Measurements from ENCODE around the gene COPZ1. TPM values are rescaled to one million over a fixed set of nuclear protein-coding genes. Genes with fewer than 3 reads are reported as not detected.

The COPZ1 gene
- total and polyA plus RNA-seq, 2 donors (not counting 3 experiments of a cell fraction or from before 2014, with no cell fraction given): 143 to 174 TPM

GRCh38 chr12:54329759-54330158, 4.8 kb downstream of the COPZ1 start:
- H3K27ac ChIP-seq (ENCODE audit: insufficient read depth, low read depth, low read length): no peak overlapping the region
- intact Hi-C loops (cut with micrococcal nuclease) (no loop called here), dilution Hi-C loops (cut with MboI; ENCODE audit: extremely low pct_ligation_motif_present, low sequenced_read_pairs) (no loop called here)
- H3K4me3 ChIP-seq (replicated peaks in 1 of 3; ENCODE audit: insufficient read depth in 1 of 3, low read depth in 1 of 3, low read length in 3 of 3): no peak overlapping the region
- H3K9me1 ChIP-seq (replicated peaks; ENCODE audit: control insufficient read depth, extremely low read depth, insufficient read depth, low read length): no peaks in the 10 kb centered on the region
- peak overlapping the region; percentile 32 for H3K4me2 ChIP-seq (ENCODE audit: insufficient read depth, low read length)
- H2AFZ ChIP-seq (ENCODE audit: low read depth, low read length): no peak overlapping the region
- H4K20me1 ChIP-seq (replicated peaks; ENCODE audit: control insufficient read depth, extremely low read depth, insufficient read depth, low read length): no peaks in the 10 kb centered on the region
- no peak overlapping the region for H3K9ac ChIP-seq (replicated peaks; ENCODE audit: extremely low read depth, insufficient read depth, low read length)
- DNase-seq (ENCODE audit: low read depth, low spot score) (no peak), FAIRE-seq (no peak)
- POLR2A ChIA-PET: no interaction called here
- H3K9me3 ChIP-seq (replicated peaks; ENCODE audit: control insufficient read depth, insufficient read depth, low read length): no peaks in the 10 kb centered on the region
- TF ChIP-seq MAX (IDR thresholded peaks at IDR 0.05; ENCODE audit: insufficient read depth, insufficient read length): no peak
- no peak for TF ChIP-seq EZH2 (IDR thresholded peaks at IDR 0.05; ENCODE audit: borderline replicate concordance, low read depth, low read length, severe bottlenecking)
- TF ChIP-seq POLR2A (IDR thresholded peaks at IDR 0.05; ENCODE audit: low read depth, low read length): no peak
- BruUV-seq (replicated peaks): no TSS peak
- no peaks in the 10 kb centered on the region for H3K36me3 ChIP-seq (ENCODE audit: control insufficient read depth in 2 of 2, extremely low read depth in 1 of 2, insufficient read depth in 2 of 2, low read length in 2 of 2)
- peaks cover 28% of the 10 kb centered on the region for H3K4me1 ChIP-seq (ENCODE audit: control insufficient read depth, extremely low read depth, insufficient read depth, low read length)
- peaks cover 51% of the 10 kb centered on the region for H3K79me2 ChIP-seq (ENCODE audit: control insufficient read depth, insufficient read depth, low read length)
- H3K27me3 ChIP-seq (ENCODE audit: control insufficient read depth in 2 of 2, insufficient read depth in 2 of 2, low read length in 2 of 2): no peaks in the 10 kb centered on the region
- CTCF ChIA-PET: interaction anchor here (0.6 to 1.6 kb wide), 2 partner anchors 8 to 24 kb away, joined by 3 to 5 read pairs; no protein-coding TSS in a partner anchor

DNA sequence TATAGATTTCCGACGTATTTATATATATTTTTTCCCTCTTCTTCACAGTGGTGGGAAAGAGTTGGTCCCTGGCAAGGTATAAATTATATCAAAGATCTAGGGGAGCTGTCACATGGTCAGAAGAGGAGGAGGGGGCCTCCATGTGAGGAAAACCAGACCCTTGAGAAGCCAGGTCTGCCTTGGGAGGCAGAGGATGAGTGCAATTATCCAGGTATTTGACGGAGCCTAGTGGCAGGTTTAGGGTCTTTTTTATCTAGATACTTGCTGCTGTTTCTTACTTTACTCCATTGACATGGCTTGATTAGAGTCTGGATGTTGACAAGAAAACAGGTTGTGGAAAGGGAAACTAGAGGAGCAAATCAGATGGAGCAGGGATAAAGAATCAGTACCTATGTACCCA, 5.5 kb downstream of the COPZ1 start:
- dilution Hi-C loops (cut with MboI; ENCODE audit: extremely low pct_ligation_motif_present, low sequenced_read_pairs): no loop called here
- no peaks in the 10 kb centered on the region for H3K27me3 ChIP-seq (ENCODE audit: control insufficient read depth in 2 of 2, insufficient read depth in 2 of 2, low read length in 2 of 2)
- H3K4me1 ChIP-seq (ENCODE audit: control insufficient read depth, extremely low read depth, insufficient read depth, low read length): peaks cover 28% of the 10 kb centered on the region
- H3K4me2 ChIP-seq (ENCODE audit: insufficient read depth, low read length): no peak overlapping the region
- H4K20me1 ChIP-seq (replicated peaks; ENCODE audit: control insufficient read depth, extremely low read depth, insufficient read depth, low read length): no peaks in the 10 kb centered on the region
- POLR2A ChIA-PET: no interaction called here
- no peak overlapping the region for H3K9ac ChIP-seq (replicated peaks; ENCODE audit: extremely low read depth, insufficient read depth, low read length)
- CTCF ChIA-PET: no interaction called here
- no TSS peak for BruUV-seq (replicated peaks)
- intact Hi-C loops (cut with micrococcal nuclease): no loop called here
- H3K36me3 ChIP-seq (ENCODE audit: control insufficient read depth in 2 of 2, extremely low read depth in 1 of 2, insufficient read depth in 2 of 2, low read length in 2 of 2): no peaks in the 10 kb centered on the region
- H3K79me2 ChIP-seq (ENCODE audit: control insufficient read depth, insufficient read depth, low read length): peaks cover 48% of the 10 kb centered on the region
- FAIRE-seq (no peak), DNase-seq (ENCODE audit: low read depth, low spot score) (no peak)
- H3K9me3 ChIP-seq (replicated peaks; ENCODE audit: control insufficient read depth, insufficient read depth, low read length): no peaks in the 10 kb centered on the region
- H3K9me1 ChIP-seq (replicated peaks; ENCODE audit: control insufficient read depth, extremely low read depth, insufficient read depth, low read length): no peaks in the 10 kb centered on the region
- TF ChIP-seq GATA2 (IDR thresholded peaks at IDR 0.05; ENCODE audit: insufficient read depth, insufficient read length, low read depth, low read length) (no peak), POLR2AphosphoS5 (IDR thresholded peaks at IDR 0.05; ENCODE audit: insufficient read depth, low read depth, low read length) (no peak), POLR2A (IDR thresholded peaks at IDR 0.05; ENCODE audit: low read depth, low read length) (no peak), FOS (IDR thresholded peaks at IDR 0.05; ENCODE audit: borderline replicate concordance, insufficient read depth, low read length) (no peak), MYC (IDR thresholded peaks at IDR 0.05; ENCODE audit: low read depth, low read length) (no peak), JUN (IDR thresholded peaks at IDR 0.05; ENCODE audit: borderline replicate concordance, insufficient read depth, insufficient read length, low read depth) (no peak), MAX (IDR thresholded peaks at IDR 0.05; ENCODE audit: insufficient read depth, insufficient read length) (no peak), EZH2 (IDR thresholded peaks at IDR 0.05; ENCODE audit: borderline replicate concordance, low read depth, low read length, severe bottlenecking) (no peak)
- TF ChIP-seq, protein P1, sequence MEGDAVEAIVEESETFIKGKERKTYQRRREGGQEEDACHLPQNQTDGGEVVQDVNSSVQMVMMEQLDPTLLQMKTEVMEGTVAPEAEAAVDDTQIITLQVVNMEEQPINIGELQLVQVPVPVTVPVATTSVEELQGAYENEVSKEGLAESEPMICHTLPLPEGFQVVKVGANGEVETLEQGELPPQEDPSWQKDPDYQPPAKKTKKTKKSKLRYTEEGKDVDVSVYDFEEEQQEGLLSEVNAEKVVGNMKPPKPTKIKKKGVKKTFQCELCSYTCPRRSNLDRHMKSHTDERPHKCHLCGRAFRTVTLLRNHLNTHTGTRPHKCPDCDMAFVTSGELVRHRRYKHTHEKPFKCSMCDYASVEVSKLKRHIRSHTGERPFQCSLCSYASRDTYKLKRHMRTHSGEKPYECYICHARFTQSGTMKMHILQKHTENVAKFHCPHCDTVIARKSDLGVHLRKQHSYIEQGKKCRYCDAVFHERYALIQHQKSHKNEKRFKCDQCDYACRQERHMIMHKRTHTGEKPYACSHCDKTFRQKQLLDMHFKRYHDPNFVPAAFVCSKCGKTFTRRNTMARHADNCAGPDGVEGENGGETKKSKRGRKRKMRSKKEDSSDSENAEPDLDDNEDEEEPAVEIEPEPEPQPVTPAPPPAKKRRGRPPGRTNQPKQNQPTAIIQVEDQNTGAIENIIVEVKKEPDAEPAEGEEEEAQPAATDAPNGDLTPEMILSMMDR (IDR thresholded peaks at IDR 0.05; ENCODE audit: extremely low read depth in 1 of 2, insufficient read depth in 1 of 2, low read depth in 1 of 2, low read length in 2 of 2): no peak
- no peak overlapping the region for H2AFZ ChIP-seq (ENCODE audit: low read depth, low read length)
- H3K27ac ChIP-seq (ENCODE audit: insufficient read depth, low read depth, low read length): no peak overlapping the region
- no peak overlapping the region for H3K4me3 ChIP-seq (replicated peaks in 1 of 3; ENCODE audit: insufficient read depth in 1 of 3, low read depth in 1 of 3, low read length in 3 of 3)

All from endothelial cell of umbilical vein (primary cell).